H9 (cell line): Measurements from ENCODE around the gene SEMA3A. TPM values are rescaled to one million over a fixed set of nuclear protein-coding genes. Genes with fewer than 3 reads are reported as not detected.

Experiments
- DNase-seq: peaks from one replicate; pipeline ENCODE4 v3.0.0-alpha.2; 2017
- H2AFZ ChIP-seq: one replicate; pipeline ENCODE4 v1.6.1; 2013; ENCODE audit warnings: mild to moderate bottlenecking, low read length, control low read depth, moderate library complexity
- H2AK5ac ChIP-seq: 2 replicates; pipeline ENCODE4 v1.6.1; 2013; ENCODE audit warnings: low read length, control low read depth, mixed read lengths; ENCODE audit not compliant: insufficient read length
- H2BK120ac ChIP-seq: one replicate; pipeline ENCODE4 v1.6.1; 2013; ENCODE audit warnings: low read depth, mild to moderate bottlenecking, low read length, control low read depth, inconsistent platforms; ENCODE audit not compliant: poor library complexity, severe bottlenecking
- H2BK12ac ChIP-seq: 2 replicates; pipeline ENCODE4 v1.6.1; 2013; ENCODE audit warnings: low read length, control low read depth, mixed read lengths, low read depth; ENCODE audit not compliant: insufficient read length
- H2BK15ac ChIP-seq: 2 replicates; pipeline ENCODE4 v1.6.1; 2013; ENCODE audit warnings: low read depth, low read length, control low read depth
- H2BK20ac ChIP-seq: one replicate; pipeline ENCODE4 v1.6.1; 2013; ENCODE audit warnings: low read depth, mild to moderate bottlenecking, low read length, control low read depth, inconsistent platforms; ENCODE audit not compliant: poor library complexity, severe bottlenecking
- H2BK5ac ChIP-seq: 2 replicates; pipeline ENCODE4 v1.6.1; 2013; ENCODE audit warnings: low read length, control low read depth, mixed read lengths; ENCODE audit not compliant: insufficient read length
- H3K14ac ChIP-seq: 2 replicates; pipeline ENCODE4 v1.6.1; 2013; ENCODE audit warnings: low read length, control low read depth; ENCODE audit not compliant: insufficient read depth
- H3K18ac ChIP-seq: 2 replicates; pipeline ENCODE4 v1.6.1; 2013; ENCODE audit warnings: low read depth, mild to moderate bottlenecking, mixed read lengths, low read length, control low read depth; ENCODE audit not compliant: insufficient read length
- H3K23ac ChIP-seq: 2 replicates; pipeline ENCODE4 v1.6.1; 2013; ENCODE audit warnings: low read length, control low read depth, mixed read lengths, low read depth; ENCODE audit not compliant: insufficient read length
- H3K23me2 ChIP-seq: 2 replicates; pipeline ENCODE4 v1.6.1; 2013; ENCODE audit warnings: low read depth, mild to moderate bottlenecking, mixed read lengths, low read length, control low read depth; ENCODE audit not compliant: insufficient read length, poor library complexity, severe bottlenecking
- H3K27ac ChIP-seq: 2 replicates; pipeline ENCODE4 v1.5.1; 2013; ENCODE audit warnings: low read length, control low read depth, mixed read lengths, low read depth; ENCODE audit not compliant: insufficient read length
- H3K27me3 ChIP-seq: 2 replicates; pipeline ENCODE4 v1.6.1; 2013; ENCODE audit warnings: low read length, control low read depth, inconsistent platforms; ENCODE audit not compliant: insufficient read depth
- H3K4ac ChIP-seq: 2 replicates; pipeline ENCODE4 v1.6.1; 2013; ENCODE audit warnings: low read depth, mild to moderate bottlenecking, control low read depth, inconsistent platforms, low read length, moderate library complexity
- H3K4me1 ChIP-seq: 2 replicates; pipeline ENCODE4 v1.6.1; 2013; ENCODE audit warnings: low read length, control low read depth, inconsistent platforms; ENCODE audit not compliant: insufficient read depth
- H3K4me2 ChIP-seq: 2 replicates; pipeline ENCODE4 v1.6.1; 2013; ENCODE audit warnings: low read length, control low read depth, mixed read lengths; ENCODE audit not compliant: insufficient read length, insufficient read depth
- H3K56ac ChIP-seq: 2 replicates; pipeline ENCODE4 v1.6.1; 2013; ENCODE audit warnings: low read depth, mild to moderate bottlenecking, mixed read lengths, low read length, control low read depth; ENCODE audit not compliant: insufficient read length
- H3K79me1 ChIP-seq: 2 replicates; pipeline ENCODE4 v1.6.1; 2013; ENCODE audit warnings: low read depth, mild to moderate bottlenecking, moderate library complexity, low read length, control low read depth, inconsistent platforms; ENCODE audit not compliant: insufficient read depth, poor library complexity, severe bottlenecking
- H3K79me2 ChIP-seq: 2 replicates; pipeline ENCODE4 v1.6.1; 2013; ENCODE audit warnings: low read length, control low read depth, inconsistent platforms; ENCODE audit not compliant: insufficient read depth
- H3K9ac ChIP-seq: 2 replicates; pipeline ENCODE4 v1.6.1; 2013; ENCODE audit warnings: low read length, control low read depth, mixed read lengths; ENCODE audit not compliant: insufficient read length; ENCODE audit errors: extremely low read depth
- H3K9me3 ChIP-seq: one replicate; pipeline ENCODE4 v1.6.1; 2013; ENCODE audit warnings: low read depth, low read length, inconsistent platforms; ENCODE audit not compliant: control insufficient read depth
- H3T11ph ChIP-seq: one replicate; pipeline ENCODE4 v1.6.1; 2013; ENCODE audit warnings: mild to moderate bottlenecking, low read length, control low read depth, inconsistent platforms
- H4K20me1 ChIP-seq: one replicate; pipeline ENCODE4 v1.6.1; 2013; ENCODE audit not compliant: control insufficient read depth, insufficient read length, insufficient read depth
- H4K5ac ChIP-seq: 2 replicates; pipeline ENCODE4 v1.6.1; 2013; ENCODE audit warnings: low read depth, mild to moderate bottlenecking, mixed read lengths, low read length, control low read depth; ENCODE audit not compliant: insufficient read length
- H4K8ac ChIP-seq: replicated peaks from 2 replicates; pipeline ENCODE4 v1.6.1; 2013; ENCODE audit warnings: low read length, control low read depth, mixed read lengths, low read depth; ENCODE audit not compliant: insufficient read length
- H4K91ac ChIP-seq: 2 replicates; pipeline ENCODE4 v1.6.1; 2013; ENCODE audit warnings: low read depth, mild to moderate bottlenecking, moderate library complexity, mixed read lengths, low read length, control low read depth; ENCODE audit not compliant: insufficient read length
- H3K27ac Mint-ChIP-seq, 3 experiments: 2 replicates in 2 of 3; 3 replicates in 1 of 3; pipeline ENCODE4 v1.8.0; 2020 to 2021; ENCODE audit warnings: mixed read lengths in 3 of 3, mild to moderate bottlenecking in 1 of 3, moderate library complexity in 1 of 3
- H3K27me3 Mint-ChIP-seq: 2 replicates; pipeline ENCODE4 v1.8.0; 2021; ENCODE audit warnings: low read depth, mild to moderate bottlenecking, moderate library complexity, mixed read lengths
- H3K36me3 Mint-ChIP-seq, 3 experiments: 2 replicates in 2 of 3; 3 replicates in 1 of 3; pipeline ENCODE4 v1.8.0; 2020 to 2021; ENCODE audit warnings: low read depth in 3 of 3, mixed read lengths in 3 of 3; ENCODE audit not compliant: insufficient read depth in 1 of 3
- H3K4me1 Mint-ChIP-seq, 2 experiments: 2 replicates each; pipeline ENCODE4 v1.8.0; 2020; ENCODE audit warnings: mixed read lengths in 2 of 2
- H3K4me3 Mint-ChIP-seq, 2 experiments: 2 replicates in 1 of 2; 3 replicates in 1 of 2; pipeline ENCODE4 v1.8.0; 2020 to 2021; ENCODE audit warnings: mild to moderate bottlenecking in 2 of 2, mixed read lengths in 2 of 2, moderate library complexity in 1 of 2
- H3K9me3 Mint-ChIP-seq, 2 experiments: 2 replicates in 1 of 2; 3 replicates in 1 of 2; pipeline ENCODE4 v1.8.0; 2020; ENCODE audit warnings: mild to moderate bottlenecking in 2 of 2, mixed read lengths in 2 of 2, moderate library complexity in 1 of 2
- WGBS: extraction: QIAGEN DNeasy Blood & Tissue Kit; methylation state at CpG from one replicate; pipeline ENCODE4 v1.1.7; 2013; ENCODE audit warnings: missing lambda C conversion rate, low lambda C conversion rate, mixed read lengths; ENCODE audit not compliant: insufficient read length; ENCODE audit errors: extremely low coverage; 5-methylcytosine and 5-hydroxymethylcytosine counted together
- total RNA-seq: library from RNA; stranded (reverse); gene quantifications from 2 replicates; pipeline ENCODE4 v1.2.1, GENCODE V29; 2021
- TF ChIP-seq, protein P1 (sequence below): fragments of 200-600 bp; sonication (generic); conservative IDR thresholded peaks from 3 replicates; pipeline ENCODE4 v1.8.0; 2021; ENCODE audit warnings: antibody characterized with exemption, mild to moderate bottlenecking

Gene SEMA3A
- total RNA-seq, 1 experiment from 2014 or later, result 60.0 TPM

DNA sequence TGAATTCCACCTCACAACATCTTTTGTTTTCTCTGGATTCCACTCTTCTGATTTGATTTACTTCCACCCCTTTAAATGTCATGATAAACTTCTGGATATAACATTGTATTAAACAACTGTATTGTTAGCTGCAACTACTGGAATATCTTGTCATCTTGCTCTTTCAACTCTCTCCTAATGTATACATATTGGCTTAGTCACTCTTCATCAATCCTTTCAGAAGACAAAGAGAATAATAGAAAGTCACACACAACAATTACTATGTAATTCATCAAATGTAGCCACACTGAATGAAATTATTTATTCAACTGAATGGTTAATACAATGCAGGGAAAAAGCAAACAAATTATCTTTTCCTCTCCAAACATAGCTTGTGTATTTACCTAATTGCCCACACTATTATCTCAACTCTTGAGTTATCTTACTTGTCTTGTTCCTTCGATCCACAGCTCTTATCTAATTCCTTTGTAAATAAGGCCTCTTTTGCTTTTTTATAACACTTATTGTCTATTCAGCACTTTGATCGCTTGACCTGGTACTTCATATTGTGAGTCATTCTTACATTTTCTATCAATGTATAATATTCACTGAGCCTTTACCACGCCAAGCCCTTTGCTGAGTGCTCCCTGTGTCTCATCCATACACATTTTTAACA is 16.7 kb downstream of the SEMA3A start:
- peaks cover 25 to 30% (median 29%) of the 10 kb centered on the region in 3 experiments for H3K36me3 Mint-ChIP-seq
- H3K23ac ChIP-seq, result no peak overlapping the region
- no peaks in the 10 kb centered on the region for H4K20me1 ChIP-seq
- H4K8ac ChIP-seq, result no peak overlapping the region
- H3K9ac ChIP-seq, result no peak overlapping the region
- no peak overlapping the region for H2BK15ac ChIP-seq
- no peak for DNase-seq
- H3K56ac ChIP-seq, result no peak overlapping the region
- H2AFZ ChIP-seq, result no peak overlapping the region
- no peak overlapping the region for H2AK5ac ChIP-seq
- H3K4me3 Mint-ChIP-seq, result no peak overlapping the region
- H3K23me2 ChIP-seq, result no peaks in the 10 kb centered on the region
- H3T11ph ChIP-seq, result no peak overlapping the region
- peaks cover 9% of the 10 kb centered on the region for H3K9me3 ChIP-seq
- no peak overlapping the region for H2BK20ac ChIP-seq
- H3K4me1 ChIP-seq, result no peaks in the 10 kb centered on the region
- H3K14ac ChIP-seq, result no peak overlapping the region
- no peak overlapping the region for H3K18ac ChIP-seq
- no peaks in the 10 kb centered on the region for H3K27me3 Mint-ChIP-seq
- H3K27ac ChIP-seq, result no peak overlapping the region
- no peak overlapping the region for H2BK120ac ChIP-seq
- peaks cover 16 to 18% of the 10 kb centered on the region in 2 experiments for H3K9me3 Mint-ChIP-seq
- H4K91ac ChIP-seq, result no peak overlapping the region
- TF ChIP-seq, protein P1, sequence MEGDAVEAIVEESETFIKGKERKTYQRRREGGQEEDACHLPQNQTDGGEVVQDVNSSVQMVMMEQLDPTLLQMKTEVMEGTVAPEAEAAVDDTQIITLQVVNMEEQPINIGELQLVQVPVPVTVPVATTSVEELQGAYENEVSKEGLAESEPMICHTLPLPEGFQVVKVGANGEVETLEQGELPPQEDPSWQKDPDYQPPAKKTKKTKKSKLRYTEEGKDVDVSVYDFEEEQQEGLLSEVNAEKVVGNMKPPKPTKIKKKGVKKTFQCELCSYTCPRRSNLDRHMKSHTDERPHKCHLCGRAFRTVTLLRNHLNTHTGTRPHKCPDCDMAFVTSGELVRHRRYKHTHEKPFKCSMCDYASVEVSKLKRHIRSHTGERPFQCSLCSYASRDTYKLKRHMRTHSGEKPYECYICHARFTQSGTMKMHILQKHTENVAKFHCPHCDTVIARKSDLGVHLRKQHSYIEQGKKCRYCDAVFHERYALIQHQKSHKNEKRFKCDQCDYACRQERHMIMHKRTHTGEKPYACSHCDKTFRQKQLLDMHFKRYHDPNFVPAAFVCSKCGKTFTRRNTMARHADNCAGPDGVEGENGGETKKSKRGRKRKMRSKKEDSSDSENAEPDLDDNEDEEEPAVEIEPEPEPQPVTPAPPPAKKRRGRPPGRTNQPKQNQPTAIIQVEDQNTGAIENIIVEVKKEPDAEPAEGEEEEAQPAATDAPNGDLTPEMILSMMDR, result no peak
- H3K27me3 ChIP-seq, result no peaks in the 10 kb centered on the region
- H2BK5ac ChIP-seq, result no peak overlapping the region
- H3K4me2 ChIP-seq, result no peak overlapping the region
- peaks cover 2% of the 10 kb centered on the region for H3K79me1 ChIP-seq
- peaks cover 3% of the 10 kb centered on the region; the same call in 1 of the 2 replicates for H3K79me2 ChIP-seq
- H4K5ac ChIP-seq, result no peak overlapping the region
- H3K4ac ChIP-seq, result no peak overlapping the region
- no peak overlapping the region for H3K27ac Mint-ChIP-seq
- no CpG with 5 or more reads among the region's 3 CpGs for WGBS
- no peak overlapping the region for H2BK12ac ChIP-seq
- H3K4me1 Mint-ChIP-seq, result peaks cover 4 to 7% of the 10 kb centered on the region in 2 experiments; a peak in 2 of 4 replicates
